WI38 (cell line): ENCODE data around the gene WDR12.
"Not testable (repeated sequence)": the region's sequence is repeated elsewhere in the genome, so short reads cannot be mapped to it uniquely, and the experiment has no call there.

Source experiments
- H3K4me3 ChIP-seq: 2 replicates; pipeline ENCODE4 v1.5.1; 2011; ENCODE audit warnings: low read depth, mild to moderate bottlenecking, control low read depth, low read length
- TF ChIP-seq, protein P1 (sequence below): IDR thresholded peaks from 2 replicates; pipeline ENCODE4 v1.5.1; 2012; ENCODE audit warnings: low read depth, mild to moderate bottlenecking, control low read depth, low read length

The WDR12 gene

DNA sequence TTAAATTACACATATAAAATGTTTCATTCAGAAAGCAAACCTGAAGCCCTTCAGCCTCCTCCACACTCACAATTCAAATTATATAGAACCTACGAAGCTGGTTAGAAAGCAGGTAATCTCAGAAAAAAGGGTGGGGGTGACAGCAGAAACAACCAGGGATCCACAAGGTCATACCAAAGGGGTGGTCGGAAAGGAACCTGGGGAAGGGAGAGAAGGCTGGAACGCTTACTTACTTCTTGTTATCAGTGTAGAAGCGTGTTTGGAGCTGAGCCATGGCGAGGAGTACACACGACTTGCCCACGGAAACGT is 316 bp downstream of the WDR12 start:
- TF ChIP-seq, protein P1, sequence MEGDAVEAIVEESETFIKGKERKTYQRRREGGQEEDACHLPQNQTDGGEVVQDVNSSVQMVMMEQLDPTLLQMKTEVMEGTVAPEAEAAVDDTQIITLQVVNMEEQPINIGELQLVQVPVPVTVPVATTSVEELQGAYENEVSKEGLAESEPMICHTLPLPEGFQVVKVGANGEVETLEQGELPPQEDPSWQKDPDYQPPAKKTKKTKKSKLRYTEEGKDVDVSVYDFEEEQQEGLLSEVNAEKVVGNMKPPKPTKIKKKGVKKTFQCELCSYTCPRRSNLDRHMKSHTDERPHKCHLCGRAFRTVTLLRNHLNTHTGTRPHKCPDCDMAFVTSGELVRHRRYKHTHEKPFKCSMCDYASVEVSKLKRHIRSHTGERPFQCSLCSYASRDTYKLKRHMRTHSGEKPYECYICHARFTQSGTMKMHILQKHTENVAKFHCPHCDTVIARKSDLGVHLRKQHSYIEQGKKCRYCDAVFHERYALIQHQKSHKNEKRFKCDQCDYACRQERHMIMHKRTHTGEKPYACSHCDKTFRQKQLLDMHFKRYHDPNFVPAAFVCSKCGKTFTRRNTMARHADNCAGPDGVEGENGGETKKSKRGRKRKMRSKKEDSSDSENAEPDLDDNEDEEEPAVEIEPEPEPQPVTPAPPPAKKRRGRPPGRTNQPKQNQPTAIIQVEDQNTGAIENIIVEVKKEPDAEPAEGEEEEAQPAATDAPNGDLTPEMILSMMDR, result no peak
- H3K4me3 ChIP-seq, result peak overlapping the region; percentile 96

DNA sequence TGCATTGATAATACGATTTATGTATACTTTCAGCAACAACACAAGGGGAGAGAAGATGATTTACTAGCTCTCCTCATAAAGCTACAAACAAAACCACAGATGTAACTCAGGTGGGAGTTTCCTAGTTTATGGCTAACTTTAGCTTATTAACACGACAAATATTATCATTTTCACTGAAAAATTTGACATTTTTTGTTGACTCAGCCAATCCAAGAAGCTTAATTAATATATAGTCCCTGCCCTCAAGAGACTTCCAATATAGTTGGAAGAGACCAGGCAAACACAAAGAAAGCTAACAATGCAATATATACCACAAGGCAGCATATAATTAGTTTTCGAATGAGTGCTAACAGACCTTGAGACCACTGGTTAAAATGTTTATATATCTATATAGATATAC is 775 bp downstream of the WDR12 start:
- H3K4me3 ChIP-seq, result peak overlapping the region; percentile 96
- TF ChIP-seq, protein P1, result no peak

DNA sequence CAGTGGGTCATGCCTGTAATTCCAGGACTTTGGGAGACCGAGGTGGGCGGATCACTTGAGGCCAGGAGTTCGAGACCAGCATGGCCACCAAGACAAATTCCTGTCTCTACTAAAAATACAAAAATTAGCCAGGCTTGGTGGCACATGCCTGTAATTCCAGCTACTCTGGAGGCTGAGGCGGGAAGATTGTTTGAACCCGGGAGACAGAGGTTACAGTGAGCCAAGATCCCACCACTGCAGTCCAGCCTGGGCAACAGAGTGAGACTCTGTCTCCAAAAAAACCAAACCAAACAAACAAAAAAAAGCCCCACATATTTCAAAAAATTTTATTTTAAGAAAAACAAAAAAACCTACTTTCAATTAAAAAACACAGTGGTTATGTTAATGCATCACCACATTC is 1.2 kb downstream of the WDR12 start:
- H3K4me3 ChIP-seq, result peak overlapping the region; percentile 96

DNA sequence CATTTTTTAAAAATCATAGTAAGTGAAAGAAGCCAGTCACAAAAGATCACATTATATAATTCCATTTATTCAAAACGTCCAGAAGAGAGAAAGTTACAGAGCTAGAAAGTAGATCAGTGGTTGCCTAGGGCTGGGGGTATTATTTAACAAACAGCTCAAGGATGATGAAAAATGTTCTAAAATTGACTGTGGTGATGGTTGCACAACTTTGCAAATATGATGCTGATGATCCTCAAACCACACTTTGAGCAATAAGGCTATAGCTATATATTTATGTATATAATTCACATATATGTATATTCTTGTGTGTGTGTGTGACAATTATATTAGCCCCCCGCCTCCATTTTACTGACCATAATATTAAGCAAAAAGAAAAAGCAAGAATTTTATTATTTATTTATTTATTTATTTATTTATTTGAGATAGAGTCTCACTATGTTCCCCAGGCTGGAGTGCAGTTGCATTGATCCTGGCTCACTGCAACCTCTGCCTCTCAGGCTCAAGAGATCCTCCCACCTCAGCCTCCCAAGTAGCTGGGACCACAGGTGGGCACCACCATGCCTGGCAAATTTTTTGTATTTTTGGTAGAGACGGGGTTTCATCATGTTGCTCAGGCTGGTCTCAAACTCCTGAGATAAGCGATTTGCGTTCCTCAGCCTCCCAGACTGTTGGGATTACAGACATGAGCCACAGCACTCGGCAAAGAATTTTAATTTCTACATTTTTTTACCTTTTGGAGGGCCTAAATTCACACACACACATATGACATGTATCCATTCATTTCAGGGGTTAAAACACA is 1.9 kb downstream of the WDR12 start:
- TF ChIP-seq, protein P1, result no peak
- H3K4me3 ChIP-seq, result no peak overlapping the region

DNA sequence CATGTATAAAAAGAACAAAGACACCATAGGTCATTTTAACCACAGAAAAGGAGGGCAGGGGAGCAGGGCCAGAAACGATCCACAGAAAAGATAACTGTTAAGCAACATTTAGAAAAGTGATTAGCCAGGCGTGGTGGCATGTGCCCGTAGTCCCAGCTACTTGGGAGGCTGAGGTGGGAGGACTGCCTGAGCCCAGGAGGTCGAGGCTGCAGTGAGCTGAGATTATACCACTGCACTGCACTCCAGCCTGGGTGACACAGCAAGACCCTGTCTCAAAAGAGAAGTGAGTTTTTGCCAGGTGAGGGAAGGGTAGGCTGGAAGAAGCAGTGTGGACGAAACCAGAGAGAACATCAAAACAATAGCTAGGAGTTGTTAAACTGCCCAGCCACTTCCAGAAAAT is 3.3 kb downstream of the WDR12 start:
- no peak overlapping the region for H3K4me3 ChIP-seq
- TF ChIP-seq, protein P1, result no peak

DNA sequence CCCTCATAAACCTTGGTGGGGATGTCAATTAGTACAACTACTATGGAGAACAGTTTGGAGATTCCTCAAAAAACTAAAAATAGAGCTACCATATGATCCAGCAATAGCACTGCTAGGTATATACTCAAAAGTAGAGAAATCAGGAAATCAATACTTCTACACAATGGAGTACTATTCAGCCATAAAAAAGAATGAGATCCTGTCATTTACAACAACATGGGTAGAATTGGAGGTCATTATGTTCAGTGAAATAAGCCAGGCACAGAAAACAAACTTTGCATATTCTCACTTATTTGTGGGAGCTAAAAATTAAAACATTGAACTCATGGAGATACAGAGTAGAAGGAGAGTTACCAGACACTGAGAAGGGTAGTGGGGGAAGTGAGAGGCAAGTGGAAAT is 6.0 kb downstream of the WDR12 start:
- not testable (repeated sequence) for H3K4me3 ChIP-seq

DNA sequence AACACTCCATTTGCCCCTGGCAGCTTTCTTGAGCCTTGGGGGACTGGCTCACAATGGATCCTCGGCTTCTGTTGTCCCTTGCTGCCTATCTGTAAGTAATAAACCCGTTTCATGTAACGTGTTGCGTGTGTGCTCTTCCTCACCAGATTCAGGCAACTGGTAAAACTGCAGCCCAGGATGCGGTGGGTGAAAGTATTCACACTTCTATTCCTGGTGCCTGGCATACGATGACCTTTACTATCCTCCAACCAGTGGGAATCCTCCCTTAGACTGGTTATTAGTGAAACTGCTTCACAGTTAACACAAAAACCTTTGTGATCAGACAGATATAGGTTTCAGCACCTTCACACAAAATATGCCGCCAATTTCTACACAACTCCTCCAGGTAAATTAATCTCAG is 26.3 kb downstream of the WDR12 start:
- no peak overlapping the region for H3K4me3 ChIP-seq
- TF ChIP-seq, protein P1, result no peak

DNA sequence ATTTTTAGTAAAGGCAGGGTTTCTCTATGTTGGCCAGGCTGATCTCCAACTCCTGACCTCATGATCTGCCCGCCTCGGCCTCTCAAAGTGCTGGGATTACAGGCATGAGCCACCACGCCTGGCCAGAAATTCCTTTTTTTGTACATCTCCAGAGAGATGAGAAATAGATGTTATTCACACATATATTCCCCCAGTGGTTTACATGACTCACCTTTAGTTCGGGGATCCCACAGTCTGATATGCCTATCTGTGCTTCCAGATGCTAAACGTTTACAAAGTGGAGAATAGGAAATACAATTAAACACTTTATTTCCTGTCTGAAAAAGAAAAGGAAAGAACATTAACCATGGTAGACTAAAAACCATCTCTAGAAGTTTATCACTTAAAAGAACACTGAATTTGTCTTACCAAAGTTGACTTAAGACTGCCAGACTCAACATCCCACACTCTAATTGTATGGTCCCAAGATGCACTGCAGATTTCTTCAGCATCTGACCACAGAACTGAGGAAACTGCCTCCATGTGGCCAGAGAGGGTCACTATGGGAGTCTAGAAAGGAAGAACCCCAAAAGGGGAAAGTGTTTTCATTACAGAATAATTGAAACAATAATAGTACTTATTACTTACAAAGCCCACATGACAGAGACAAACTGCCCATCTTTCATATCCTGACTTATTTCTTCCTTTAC is 27.3 kb downstream of the WDR12 start:
- TF ChIP-seq, protein P1, result peak; percentile 24
- no peak overlapping the region for H3K4me3 ChIP-seq
